Body of pancreas (tissue), 4 donors: ENCODE measurements around the gene ZFAND2A.

Experiments used
- POLR2A ChIP-seq, 3 donors: fragments of 450-650 bp; IDR thresholded peaks; one replicate each; pipeline ENCODE4 v1.6.1; 2016; ENCODE audit warnings: antibody characterized with exemption in 3 of 3, mild to moderate bottlenecking in 2 of 3
- TF ChIP-seq, protein P1 (sequence below), 7 experiments: fragments of 450-650 bp in 4 of 7; fragments of 200-600 bp in 3 of 7; sonication (generic) in 3 of 7; IDR thresholded peaks; one replicate each; pipeline ENCODE4 v1.5.1; 2016 to 2019; ENCODE audit warnings: antibody characterized with exemption in 7 of 7

DNA sequence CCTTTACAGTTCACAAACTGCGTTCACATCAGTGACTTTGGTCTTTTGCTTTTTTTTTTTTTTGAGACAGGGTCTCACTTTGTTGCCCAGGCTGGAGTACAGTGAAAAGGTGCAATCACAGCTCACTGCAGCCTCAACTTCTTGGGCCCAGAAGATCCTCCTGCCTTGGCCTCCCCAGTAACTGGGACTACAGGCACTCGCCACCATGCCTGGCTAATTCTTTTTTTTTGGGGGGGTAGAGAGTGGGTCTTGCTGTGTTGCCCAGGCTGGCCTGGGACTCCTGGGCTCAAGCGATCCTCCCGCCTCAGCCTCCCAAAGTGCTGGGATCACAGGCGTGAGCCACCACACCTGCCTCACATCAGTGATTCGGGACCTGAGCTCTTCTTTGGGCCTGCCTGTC, 37.0 kb upstream of the ZFAND2A start:
- TF ChIP-seq, protein P1, sequence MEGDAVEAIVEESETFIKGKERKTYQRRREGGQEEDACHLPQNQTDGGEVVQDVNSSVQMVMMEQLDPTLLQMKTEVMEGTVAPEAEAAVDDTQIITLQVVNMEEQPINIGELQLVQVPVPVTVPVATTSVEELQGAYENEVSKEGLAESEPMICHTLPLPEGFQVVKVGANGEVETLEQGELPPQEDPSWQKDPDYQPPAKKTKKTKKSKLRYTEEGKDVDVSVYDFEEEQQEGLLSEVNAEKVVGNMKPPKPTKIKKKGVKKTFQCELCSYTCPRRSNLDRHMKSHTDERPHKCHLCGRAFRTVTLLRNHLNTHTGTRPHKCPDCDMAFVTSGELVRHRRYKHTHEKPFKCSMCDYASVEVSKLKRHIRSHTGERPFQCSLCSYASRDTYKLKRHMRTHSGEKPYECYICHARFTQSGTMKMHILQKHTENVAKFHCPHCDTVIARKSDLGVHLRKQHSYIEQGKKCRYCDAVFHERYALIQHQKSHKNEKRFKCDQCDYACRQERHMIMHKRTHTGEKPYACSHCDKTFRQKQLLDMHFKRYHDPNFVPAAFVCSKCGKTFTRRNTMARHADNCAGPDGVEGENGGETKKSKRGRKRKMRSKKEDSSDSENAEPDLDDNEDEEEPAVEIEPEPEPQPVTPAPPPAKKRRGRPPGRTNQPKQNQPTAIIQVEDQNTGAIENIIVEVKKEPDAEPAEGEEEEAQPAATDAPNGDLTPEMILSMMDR (IDR thresholded peaks at IDR 0.05): no peak
- no peak for TF ChIP-seq POLR2A (IDR thresholded peaks at IDR 0.05)
